Testis (tissue), 2 donors: ENCODE results near the gene PTCH1.

Source experiments
- POLR2A ChIP-seq: fragments of 450-650 bp; IDR thresholded peaks from one replicate; pipeline ENCODE4 v1.6.1; 2017; ENCODE audit warnings: antibody characterized with exemption, mild to moderate bottlenecking, moderate library complexity
- TF ChIP-seq, protein P1 (sequence below), 3 experiments: fragments of 450-650 bp in 2 of 3; fragments of 200-600 bp in 1 of 3; sonication (generic) in 1 of 3; IDR thresholded peaks; one replicate each; pipeline ENCODE4 v1.5.1; 2016 to 2019; ENCODE audit warnings: antibody characterized with exemption in 3 of 3, mild to moderate bottlenecking in 2 of 3, moderate library complexity in 1 of 3

- no peak for TF ChIP-seq POLR2A
- TF ChIP-seq, protein P1, sequence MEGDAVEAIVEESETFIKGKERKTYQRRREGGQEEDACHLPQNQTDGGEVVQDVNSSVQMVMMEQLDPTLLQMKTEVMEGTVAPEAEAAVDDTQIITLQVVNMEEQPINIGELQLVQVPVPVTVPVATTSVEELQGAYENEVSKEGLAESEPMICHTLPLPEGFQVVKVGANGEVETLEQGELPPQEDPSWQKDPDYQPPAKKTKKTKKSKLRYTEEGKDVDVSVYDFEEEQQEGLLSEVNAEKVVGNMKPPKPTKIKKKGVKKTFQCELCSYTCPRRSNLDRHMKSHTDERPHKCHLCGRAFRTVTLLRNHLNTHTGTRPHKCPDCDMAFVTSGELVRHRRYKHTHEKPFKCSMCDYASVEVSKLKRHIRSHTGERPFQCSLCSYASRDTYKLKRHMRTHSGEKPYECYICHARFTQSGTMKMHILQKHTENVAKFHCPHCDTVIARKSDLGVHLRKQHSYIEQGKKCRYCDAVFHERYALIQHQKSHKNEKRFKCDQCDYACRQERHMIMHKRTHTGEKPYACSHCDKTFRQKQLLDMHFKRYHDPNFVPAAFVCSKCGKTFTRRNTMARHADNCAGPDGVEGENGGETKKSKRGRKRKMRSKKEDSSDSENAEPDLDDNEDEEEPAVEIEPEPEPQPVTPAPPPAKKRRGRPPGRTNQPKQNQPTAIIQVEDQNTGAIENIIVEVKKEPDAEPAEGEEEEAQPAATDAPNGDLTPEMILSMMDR (IDR thresholded peaks at IDR 0.05): no peak
Observed at GRCh38 chr9:95565982-95566381, 49.2 kb upstream of the PTCH1 start.
